Measurements from ENCODE around the gene OR10H5.
"Not testable (repeated sequence)": the region's sequence is repeated elsewhere in the genome, so short reads cannot be mapped to it uniquely, and the experiment has no call there.

Gene OR10H5

DNA sequence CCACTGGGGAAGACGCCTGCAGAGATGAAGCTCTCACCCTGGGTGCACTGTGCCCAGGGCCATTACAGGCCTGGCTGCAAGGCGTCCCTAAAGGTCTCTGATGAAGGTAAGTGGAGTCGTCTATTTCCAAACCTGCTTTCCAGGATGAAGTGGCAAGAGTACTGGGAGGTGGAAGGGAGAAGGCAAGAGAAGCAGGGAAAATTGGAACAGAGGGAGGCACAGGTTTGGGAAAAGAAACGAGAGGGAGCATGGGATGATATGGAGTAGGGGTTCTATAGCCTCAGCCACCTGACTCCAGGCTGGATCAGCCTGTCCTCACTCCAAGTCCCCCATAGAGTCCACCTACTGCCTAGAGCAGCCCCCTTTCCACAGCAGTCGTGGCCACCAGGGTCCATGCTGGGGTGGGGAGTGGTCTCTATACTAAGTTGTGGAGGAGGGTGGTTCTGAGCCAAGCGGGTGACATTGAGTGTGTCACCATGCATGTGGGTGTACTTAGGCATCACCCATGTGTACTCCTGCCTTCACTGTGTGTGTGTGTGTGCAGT is at the start of gene OR10H5:
OR10H5 (plus strand) TSS at position 51 of the 545 bp plus-strand sequence. CDS start 6,388 bp downstream, outside the sequence.
- DNase-seq: no peak

DNA sequence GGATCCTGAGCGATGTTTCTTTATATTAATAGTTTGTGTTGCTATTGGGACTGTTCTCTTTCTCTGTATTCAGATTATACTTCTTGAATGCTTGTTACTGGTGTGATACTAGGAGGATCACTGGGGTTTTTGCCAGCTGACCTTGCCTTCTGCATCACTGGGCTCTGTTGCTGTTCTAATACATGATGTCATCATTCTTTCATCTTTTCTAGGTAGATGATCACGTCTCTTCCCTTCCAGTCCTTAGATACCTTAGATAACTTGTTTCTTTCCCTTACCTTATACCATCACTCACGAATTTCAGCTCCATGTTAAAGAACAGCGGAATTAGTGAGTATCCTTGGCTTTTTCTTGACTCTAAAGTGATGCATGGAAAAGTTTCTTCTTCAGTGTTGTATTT is 49.7 kb upstream of the OR10H5 start, which contains the start of gene OR10H3:
OR10H3 (plus strand) TSS at position 264 of the 400 bp plus-strand sequence. CDS start 3,408 bp downstream, outside the sequence.
- no peak for DNase-seq

GRCh38 chr19:15740785-15741184 is 46.7 kb upstream of the OR10H5 start:
- no peak for DNase-seq

DNA sequence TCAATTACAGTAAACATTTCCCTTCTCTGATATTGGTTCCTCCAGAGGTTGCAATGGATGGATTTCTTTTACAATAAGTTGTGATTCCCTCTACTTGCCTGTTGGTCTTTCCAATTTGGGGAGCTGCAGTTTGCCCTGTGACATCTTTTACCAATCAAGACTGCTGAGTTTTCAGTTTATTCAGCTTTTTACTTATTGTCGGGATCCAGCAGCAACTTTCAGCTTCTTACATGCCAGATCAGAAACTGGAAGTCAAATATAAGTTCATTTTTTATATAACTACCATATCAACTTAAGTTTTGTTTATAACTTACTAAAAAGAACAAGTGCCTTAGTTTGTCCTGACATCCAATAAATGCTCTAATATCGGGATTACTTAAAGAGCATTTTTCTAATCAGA is 39.2 kb upstream of the OR10H5 start:
- no peak for DNase-seq

- DNase-seq: no peak
These were observed 29.1 kb upstream of the OR10H5 start for GRCh38 chr19:15758379-15758778.

DNA sequence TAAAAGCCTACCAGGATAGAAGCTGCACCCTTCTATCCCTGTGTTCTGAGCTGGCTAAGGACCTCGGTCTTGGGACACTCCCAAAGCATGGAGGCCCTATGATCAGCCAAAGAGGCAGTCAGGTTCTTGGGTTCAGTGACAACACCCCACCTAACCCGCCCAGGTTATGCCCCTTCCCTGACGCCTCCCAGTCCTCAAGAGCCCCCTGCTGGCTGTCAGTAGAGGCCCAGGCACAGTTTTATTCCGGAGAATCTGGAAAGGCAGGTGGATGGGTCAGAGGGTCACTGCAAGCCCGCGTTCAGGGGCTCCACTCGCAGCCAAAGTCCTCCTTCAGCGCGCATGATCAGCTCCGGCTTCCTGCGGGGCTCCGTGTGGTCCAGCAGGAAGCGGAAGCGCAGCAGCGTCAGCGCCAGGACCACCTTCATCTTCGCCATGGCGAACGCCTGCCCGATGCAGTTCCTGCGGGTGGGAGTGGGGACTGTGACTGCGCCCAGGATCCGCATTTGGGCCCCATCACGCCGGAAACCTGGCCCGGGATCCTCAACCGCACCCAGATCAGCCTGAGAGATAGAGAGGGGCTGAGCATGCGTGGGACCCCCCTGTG is 27.4 kb upstream of the OR10H5 start:
- no peak for DNase-seq

DNA sequence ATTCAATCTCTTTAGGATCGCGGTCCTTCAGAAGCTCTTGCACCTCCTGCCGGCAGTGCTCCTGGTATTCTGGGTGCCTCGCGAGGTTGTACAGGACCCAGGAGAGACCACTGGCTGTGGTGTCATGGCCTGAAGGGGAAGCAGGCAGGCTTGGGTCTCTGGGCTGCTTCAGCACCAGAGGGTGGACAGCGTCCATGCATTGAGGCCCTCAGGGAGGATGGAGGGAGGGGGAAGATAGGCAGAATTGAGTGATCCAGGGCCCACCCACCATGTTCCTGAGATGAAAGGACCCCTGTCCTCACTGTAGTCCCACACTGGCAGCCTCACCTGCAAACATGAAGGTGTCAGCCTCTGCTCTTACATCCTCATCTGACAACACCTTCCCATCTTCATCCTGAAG is 17.9 kb upstream of the OR10H5 start:
- no peak for DNase-seq

DNA sequence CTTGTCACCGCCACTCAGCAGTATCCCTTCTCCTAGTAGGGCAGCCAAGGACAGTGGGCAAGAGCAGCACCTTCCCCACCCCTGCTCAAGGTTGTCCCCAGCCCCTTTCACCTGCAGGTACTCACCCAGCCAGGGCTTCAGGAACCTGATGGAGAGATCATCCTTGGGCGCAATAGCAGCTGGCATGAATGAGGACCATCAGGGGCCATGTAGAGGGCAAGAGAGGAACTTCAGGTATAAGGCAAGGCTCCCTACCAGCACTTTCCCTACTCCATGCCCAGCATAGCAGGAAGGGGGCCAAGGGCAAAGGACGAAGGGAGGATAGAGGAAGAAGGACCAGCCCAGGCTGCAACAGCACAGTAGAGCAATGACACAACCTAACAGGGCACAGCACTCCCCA is 13.3 kb upstream of the OR10H5 start:
- not testable (repeated sequence) for DNase-seq

- DNase-seq: no peak
These were observed 12.2 kb upstream of the OR10H5 start for GRCh38 chr19:15775249-15775648.

DNA sequence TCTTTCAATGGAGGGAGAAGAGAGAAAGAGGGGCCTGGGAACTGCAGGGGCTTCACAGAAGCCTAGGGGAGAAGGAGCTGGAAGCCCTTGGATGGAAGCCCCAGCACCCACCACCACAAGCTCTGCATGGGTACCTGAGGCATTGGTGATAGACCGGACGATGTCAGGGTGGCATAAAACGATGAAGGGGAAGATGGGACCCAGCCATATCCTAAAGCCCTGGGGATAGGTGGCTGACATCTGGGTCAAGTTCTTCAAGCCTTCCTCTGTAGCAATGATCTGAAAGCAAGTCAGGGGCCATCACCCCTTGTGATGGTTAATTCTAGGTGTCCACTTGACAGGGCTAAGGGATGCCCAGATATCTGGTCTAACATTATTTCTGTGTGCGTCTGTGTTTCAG is 11.2 kb upstream of the OR10H5 start:
- no peak for DNase-seq

DNA sequence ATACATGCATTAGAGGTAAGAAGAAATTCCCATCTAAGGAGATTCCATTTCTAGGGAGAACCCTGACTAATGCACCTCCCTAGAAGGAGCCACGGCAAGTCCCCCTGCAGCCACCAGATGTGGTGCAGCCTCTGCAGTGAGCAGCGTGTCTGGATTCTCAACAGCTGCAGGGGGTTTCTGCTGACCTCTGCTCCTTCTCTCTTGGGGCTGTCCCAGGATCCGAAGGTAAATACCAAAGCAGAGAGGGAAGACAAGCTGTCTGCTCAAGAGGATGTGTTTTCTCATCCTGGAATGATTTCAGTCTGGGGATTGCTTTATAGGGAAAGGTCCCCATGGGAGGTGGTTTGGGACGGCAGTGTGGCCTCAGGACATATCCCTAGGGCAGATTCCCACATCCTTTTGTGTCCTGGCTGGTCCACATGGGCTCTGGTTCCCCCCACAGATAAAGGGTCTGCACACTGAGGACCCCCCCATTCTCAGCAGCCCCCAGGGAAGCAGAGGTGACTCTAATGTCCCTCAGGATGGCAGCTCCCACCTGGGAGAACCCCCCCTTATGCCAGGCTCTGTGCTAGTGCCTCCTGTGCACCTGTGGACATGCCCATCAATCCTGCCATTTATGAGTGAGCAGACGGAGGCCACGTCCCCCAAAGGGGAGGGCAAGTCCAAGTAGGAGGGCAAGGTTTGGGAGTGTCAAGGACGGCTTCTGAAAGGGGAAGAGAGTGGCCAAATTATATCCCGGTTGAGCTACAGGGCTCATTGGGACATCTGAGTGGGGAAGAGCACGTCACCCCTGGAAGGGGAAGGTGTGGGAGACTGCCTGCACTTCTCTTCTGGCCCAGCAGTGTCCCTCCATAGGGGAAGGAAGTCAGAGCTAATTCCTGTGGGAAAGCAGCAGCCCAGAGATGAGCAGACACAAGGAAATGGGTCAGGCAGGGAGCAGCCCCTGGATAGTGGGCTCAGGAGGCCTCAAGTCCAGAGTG is 10.2 kb upstream of the OR10H5 start:
- DNase-seq: no peak

DNA sequence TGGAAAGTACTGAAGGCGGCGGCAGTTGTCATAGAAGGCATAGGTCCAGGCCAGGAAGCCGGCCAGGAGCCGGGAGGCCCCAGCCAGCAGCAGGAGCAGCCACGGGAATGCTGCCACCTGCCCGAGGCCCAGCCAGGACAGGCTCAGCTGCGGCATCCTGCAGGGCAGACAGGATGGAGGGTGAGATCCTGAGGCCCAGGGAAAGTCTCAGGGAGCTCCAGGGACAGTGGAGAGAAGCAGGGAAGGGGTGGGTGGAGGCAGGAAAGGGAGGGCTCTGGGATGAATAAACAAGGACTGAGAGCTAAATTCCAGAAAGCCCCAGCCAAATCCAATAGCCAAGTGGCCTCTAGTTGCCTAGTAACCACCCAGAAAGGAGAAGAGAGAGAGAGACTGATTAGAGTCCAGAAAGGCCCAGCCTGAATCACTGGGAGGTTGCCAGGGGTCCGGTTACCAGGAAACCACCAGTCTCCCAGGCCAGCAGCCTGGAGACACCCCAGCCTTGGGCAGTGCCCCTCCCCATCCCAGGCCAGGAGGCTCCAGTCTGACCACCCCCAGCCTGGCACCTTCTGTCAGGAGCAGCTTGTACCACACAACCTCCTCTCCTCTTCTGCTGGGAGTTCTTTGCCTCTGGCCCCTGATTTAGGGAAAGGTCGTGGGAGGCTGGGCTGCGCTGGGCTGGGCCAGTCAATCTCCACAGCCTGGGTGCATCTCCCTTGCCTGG is 7.5 kb upstream of the OR10H5 start:
- no peak for DNase-seq

DNA sequence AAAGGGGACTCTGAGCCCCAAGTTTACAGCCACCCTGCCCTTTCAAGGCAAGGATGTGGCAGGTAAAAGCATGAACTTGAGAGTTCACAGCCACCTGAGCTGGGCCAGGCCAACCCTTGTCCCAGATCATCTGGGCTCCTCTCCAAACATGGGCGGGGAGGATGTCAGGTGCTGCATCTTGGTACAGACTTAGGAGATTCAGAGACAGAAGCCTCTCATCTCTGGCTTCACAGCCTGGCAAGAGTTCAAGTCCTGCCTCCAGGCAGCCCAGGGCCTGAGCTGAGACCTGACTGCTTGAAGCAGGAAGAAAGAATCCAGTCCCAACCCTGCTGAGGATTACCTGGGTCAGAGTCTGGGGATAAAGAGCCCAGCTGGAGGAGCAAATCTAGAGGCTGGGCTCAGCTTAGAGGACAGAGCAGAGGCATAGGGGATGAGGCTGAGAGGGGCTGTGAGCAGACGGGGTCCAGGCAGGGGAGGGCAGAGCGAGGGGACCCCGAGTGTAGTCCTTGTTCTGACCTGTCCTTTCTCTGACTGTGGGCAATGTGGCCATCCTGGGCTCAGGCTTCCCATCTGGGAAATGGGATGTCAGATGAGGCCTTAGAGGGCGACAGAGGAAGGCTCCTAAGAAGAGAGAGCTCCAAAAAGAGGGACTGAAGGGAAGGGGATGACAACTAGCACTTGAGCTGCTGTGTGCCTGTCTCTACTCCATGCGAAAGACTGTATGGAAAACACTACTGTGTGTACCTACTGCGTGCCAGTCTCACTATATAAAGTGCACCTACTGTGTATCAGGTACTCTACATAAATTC is 6.6 kb upstream of the OR10H5 start:
- DNase-seq: no peak

GRCh38 chr19:15781661-15782060 is 5.8 kb upstream of the OR10H5 start:
- no peak for DNase-seq

DNA sequence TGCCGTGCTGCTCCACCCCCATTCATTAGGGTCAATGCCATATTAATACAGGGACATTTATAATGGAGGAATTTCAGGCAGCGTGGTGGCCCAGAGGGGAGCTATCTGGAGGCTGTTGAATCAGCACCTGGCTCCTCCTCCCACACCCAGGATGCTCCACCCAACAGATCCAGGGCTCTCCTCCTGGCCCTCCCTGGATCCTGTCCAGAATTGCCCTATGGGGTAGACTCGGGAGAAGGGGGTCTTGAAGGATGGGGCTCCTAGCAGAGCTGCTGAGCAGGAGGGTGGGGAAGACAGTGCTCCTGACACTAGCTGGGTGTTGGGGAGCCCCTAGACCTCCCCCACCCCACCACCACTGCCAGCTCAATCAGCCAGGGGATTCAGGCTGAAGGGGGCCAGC is 5.2 kb upstream of the OR10H5 start:
- no peak for DNase-seq

DNA sequence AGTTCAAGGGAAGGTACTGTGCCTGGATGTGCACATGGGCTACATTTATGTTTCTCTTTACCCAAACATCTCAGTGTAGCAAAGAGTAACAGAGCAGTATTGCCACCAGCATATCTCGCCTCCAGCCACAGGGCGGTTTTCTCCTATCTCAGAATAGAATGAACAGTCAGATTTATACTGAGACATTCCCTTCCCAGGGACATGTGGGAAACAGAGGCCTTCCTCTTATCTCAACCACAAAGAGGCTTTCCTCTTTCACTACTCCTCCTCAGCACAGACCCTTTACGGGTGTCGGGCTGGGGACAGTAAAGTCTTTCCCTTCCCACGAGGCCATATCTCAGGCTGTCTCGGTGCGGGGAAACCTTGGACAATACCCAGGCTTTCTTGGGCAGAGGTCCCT is 4.6 kb upstream of the OR10H5 start:
- DNase-seq: not testable (repeated sequence)

DNA sequence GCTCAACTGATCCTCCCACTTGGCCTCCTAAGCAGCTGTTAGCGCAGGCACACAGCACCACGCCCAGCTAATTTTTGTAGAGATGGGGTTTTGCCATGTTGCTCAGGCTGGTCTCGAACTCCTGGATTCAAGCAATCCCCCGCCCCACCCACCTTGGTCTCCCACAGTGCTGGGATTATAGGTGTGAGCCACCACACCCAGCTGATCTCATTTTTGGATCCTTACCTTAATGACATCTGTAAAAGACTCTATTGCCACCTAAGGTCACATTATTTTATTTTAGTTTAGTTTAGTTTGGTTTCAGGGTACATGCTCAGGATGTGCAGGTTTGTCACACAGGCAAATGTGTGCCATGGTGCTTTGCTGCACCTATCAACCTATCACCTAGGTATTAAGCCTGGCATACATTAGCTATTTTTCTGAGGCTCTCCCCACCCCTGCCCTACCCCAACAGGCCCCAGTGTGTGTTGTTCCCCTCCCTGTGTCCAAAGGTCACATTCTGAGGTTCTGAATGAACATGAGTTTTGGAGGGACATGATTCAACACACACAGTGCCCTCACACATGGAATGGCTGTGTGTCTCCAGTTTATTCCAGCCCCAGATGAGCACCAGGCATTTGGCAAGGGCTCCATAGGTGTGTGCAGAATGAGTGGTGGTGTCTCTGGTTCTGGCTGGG is 1.3 kb downstream of the OR10H5 start:
- no peak for DNase-seq

- DNase-seq: no peak
These were observed 2.6 kb downstream of the OR10H5 start for GRCh38 chr19:15790096-15790495.

DNA sequence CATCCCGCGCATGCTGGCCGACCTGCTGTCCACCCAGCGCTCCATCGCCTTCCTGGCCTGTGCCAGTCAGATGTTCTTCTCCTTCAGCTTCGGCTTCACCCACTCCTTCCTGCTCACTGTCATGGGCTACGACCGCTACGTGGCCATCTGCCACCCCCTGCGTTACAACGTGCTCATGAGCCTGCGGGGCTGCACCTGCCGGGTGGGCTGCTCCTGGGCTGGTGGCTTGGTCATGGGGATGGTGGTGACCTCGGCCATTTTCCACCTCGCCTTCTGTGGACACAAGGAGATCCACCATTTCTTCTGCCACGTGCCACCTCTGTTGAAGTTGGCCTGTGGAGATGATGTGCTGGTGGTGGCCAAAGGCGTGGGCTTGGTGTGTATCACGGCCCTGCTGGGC is 6.8 kb downstream of the OR10H5 start:
- not testable (repeated sequence) for DNase-seq

- no peak for DNase-seq
These were observed 22.9 kb downstream of the OR10H5 start for GRCh38 chr19:15810335-15810734.

DNA sequence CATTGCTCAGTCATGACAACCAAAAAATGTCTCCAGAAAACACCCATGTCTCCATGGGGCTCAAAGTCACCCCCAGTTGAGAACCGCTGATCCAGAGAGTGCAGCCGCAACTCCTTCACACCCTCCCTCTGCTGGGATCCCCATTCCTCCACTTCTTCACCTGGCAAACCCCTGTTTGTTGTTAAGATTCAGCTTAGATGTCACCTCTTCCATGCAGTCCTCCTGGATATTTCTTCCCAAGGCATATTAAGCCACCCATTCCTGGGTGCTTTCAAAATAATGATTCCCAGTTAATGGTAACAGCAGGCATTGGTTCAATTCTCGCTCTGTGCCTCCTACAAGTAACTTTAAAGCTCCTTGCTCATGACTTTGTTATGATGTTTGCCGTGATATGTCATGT is 24.0 kb downstream of the OR10H5 start:
- no peak for DNase-seq

All from CD4-positive, alpha-beta T cell treated with Interleukin-10 for 1 hour (primary cell).